Esophagus muscularis mucosa (tissue), 4 donors: ENCODE measurements around the gene FBRS. TPM values are rescaled to one million over a fixed set of nuclear protein-coding genes. Genes with fewer than 3 reads are reported as not detected.
A peak's percentile ranks its signal among the peaks of the same experiment; 100 is the strongest.

Experiments
- DNase-seq: peaks from one replicate; pipeline ENCODE4 v3.0.0-alpha.2; 2017; ENCODE audit errors: extremely low spot score
- H3K27ac ChIP-seq, 4 donors: fragments of 200-600 bp; sonication (generic); replicated peaks in 1 of 4; 1 replicate in 3 of 4; 2 replicates in 1 of 4; pipeline ENCODE4 v1.5.1; 2016 to 2019; ENCODE audit warnings: mild to moderate bottlenecking in 1 of 4
- H3K27me3 ChIP-seq, 4 donors: fragments of 200-600 bp; sonication (generic); one replicate each; pipeline versions ENCODE4 v1.5.1 to v1.6.0; 2016 to 2019
- H3K36me3 ChIP-seq, 4 donors: fragments of 200-600 bp; sonication (generic); one replicate each; pipeline ENCODE4 v1.5.1; 2016 to 2019
- H3K4me1 ChIP-seq, 4 donors: fragments of 200-600 bp; sonication (generic); one replicate each; pipeline ENCODE4 v1.5.1; 2016 to 2019
- H3K4me3 ChIP-seq, 4 donors: fragments of 200-600 bp; sonication (generic); 1 replicate in 2 of 4; 2 replicates in 2 of 4; pipeline ENCODE4 v1.5.1; 2016 to 2019; ENCODE audit warnings: mild to moderate bottlenecking in 4 of 4, moderate library complexity in 1 of 4
- H3K9me3 ChIP-seq, 4 donors: fragments of 200-600 bp; sonication (generic); 1 replicate in 3 of 4; 2 replicates in 1 of 4; pipeline ENCODE4 v1.5.1; 2016 to 2019
- EP300 ChIP-seq: sonication (generic); formaldehyde crosslinking; IDR thresholded peaks from one replicate; pipeline ENCODE4 v1.6.1; 2017; ENCODE audit warnings: antibody characterized with exemption
- POLR2A ChIP-seq: fragments of 450-650 bp; IDR thresholded peaks from one replicate; pipeline ENCODE4 v1.6.1; 2017; ENCODE audit warnings: antibody characterized with exemption, moderate library complexity, mild to moderate bottlenecking, low read depth
- POLR2AphosphoS5 ChIP-seq, 2 donors: sonication (generic); formaldehyde crosslinking; IDR thresholded peaks; one replicate each; pipeline ENCODE4 v1.6.1; 2017; ENCODE audit warnings: antibody characterized with exemption in 2 of 2
- WGBS: methylation state at CpG from one replicate; pipeline ENCODE4 v1.1.5; 2018; 5-methylcytosine and 5-hydroxymethylcytosine counted together
- intact Hi-C: fragments of 100-400 bp; cut with DNase I; formaldehyde crosslinking; loops from one replicate; pipeline ENCODE4 v1.15.1; 2023
- total RNA-seq, 4 donors: library from RNA; depleted of rRNA; stranded (reverse); fragments of >200 nt; gene quantifications; one replicate each; pipeline versions ENCODE4 v1.1.0 to v1.2.1, GENCODE V29; 2016
- TF ChIP-seq, protein P1 (sequence below), 3 experiments: fragments of 200-600 bp in 2 of 3; fragments of 450-650 bp in 1 of 3; sonication (generic) in 2 of 3; IDR thresholded peaks; one replicate each; pipeline ENCODE4 v1.5.1; 2017 to 2019; ENCODE audit warnings: antibody characterized with exemption in 3 of 3, mild to moderate bottlenecking in 2 of 3, moderate library complexity in 1 of 3

The FBRS gene
- total RNA-seq, 4 donors from 2014 or later, result 26.2 to 63.4 (median 37.8) TPM

DNA sequence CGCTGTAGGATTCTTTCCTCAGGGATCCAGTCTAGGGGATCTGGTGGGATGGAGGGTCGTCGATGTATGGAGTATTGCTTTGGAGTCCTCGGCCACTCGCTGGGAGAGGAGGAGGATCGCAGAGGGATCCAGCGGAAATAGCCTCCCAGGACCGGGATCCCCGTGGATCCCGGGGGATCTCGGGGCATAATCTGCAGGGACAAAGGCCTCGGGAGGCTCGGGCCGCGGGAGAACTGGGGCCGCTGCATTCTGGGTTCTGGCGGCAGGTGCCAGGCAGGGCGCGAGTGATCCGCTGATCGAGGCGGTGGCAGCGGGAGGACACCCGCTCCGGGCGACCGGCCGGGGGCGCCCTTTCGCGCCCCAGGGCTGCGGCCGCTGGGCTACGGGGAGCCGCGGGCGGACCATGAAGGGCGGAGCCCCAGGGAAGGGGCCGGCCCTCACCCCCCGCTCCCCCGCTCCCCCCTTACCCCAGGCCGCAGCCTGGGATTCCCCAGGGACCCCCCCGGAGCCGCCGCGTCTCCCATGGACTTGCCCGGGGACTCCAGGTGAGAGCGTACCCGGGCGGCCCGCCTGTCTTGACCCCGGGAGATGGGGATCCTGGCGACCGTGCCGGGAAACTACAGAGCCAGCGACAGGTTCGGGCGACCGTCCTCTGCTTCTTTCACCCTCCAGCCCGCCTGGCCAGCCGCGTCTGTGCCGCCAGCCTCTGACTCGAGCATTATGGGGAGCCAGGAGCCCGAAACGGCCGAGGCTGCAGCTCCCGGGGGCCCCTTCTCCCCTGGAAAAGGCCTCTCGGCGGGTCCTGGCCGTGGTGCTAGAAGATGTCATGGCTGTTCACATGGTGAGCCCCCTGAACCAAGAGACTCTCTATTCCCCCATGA is 6.9 kb upstream of the FBRS start:
- H3K27me3 ChIP-seq, result no peaks in the 10 kb centered on the region
- intact Hi-C loops, result no loop called here

GRCh38 chr16:30652005-30652296 is 6.3 kb upstream of the FBRS start:
- Histone ChIP-seq H3K27me3 (no peaks in the 10 kb centered on the region), H3K9me3 (no peaks in the 10 kb centered on the region), H3K4me1 (peaks cover 20 to 49% (median 45%) of the 10 kb centered on the region in 4 donors), H3K4me3 (peak overlapping the region; percentile 82 to 96 (median 86)), H3K27ac (peak overlapping the region; percentile 95 to 99 (median 97)), H3K36me3 (peaks cover 38 to 48% (median 46%) of the 10 kb centered on the region in 4 donors)
- DNase-seq, result no peak
- no peak for TF ChIP-seq POLR2AphosphoS5 (IDR thresholded peaks at IDR 0.05)
- TF ChIP-seq EP300, result no peak
- TF ChIP-seq, protein P1, sequence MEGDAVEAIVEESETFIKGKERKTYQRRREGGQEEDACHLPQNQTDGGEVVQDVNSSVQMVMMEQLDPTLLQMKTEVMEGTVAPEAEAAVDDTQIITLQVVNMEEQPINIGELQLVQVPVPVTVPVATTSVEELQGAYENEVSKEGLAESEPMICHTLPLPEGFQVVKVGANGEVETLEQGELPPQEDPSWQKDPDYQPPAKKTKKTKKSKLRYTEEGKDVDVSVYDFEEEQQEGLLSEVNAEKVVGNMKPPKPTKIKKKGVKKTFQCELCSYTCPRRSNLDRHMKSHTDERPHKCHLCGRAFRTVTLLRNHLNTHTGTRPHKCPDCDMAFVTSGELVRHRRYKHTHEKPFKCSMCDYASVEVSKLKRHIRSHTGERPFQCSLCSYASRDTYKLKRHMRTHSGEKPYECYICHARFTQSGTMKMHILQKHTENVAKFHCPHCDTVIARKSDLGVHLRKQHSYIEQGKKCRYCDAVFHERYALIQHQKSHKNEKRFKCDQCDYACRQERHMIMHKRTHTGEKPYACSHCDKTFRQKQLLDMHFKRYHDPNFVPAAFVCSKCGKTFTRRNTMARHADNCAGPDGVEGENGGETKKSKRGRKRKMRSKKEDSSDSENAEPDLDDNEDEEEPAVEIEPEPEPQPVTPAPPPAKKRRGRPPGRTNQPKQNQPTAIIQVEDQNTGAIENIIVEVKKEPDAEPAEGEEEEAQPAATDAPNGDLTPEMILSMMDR (IDR thresholded peaks at IDR 0.05), result no peak
- no peak for TF ChIP-seq POLR2A
- intact Hi-C loops, result no loop called here
- WGBS, result 17% methylated on average over 2 of the region's 2 CpGs

More for the DNA sequence above, 6.9 kb upstream of the FBRS start:
- Histone ChIP-seq H3K4me3 (peak overlapping the region; percentile 82 to 96 (median 86)), H3K4me1 (peaks cover 17 to 43% (median 39%) of the 10 kb centered on the region in 4 donors), H3K9me3 (no peaks in the 10 kb centered on the region), H3K36me3 (peaks cover 38 to 42% (median 41%) of the 10 kb centered on the region in 4 donors), H3K27ac (peak overlapping the region; percentile 95 to 99 (median 97))
- no peak for TF ChIP-seq EP300
- peak in 1 of 2 donors; percentile 42 for TF ChIP-seq POLR2AphosphoS5 (IDR thresholded peaks at IDR 0.05)
- TF ChIP-seq, protein P1 (IDR thresholded peaks at IDR 0.05), result peak; percentile 68 to 82 (median 69)
- no peak for TF ChIP-seq POLR2A
- WGBS, result 0% methylated on average over 23 of the region's 71 CpGs
- DNase-seq, result peak; percentile 93

DNA sequence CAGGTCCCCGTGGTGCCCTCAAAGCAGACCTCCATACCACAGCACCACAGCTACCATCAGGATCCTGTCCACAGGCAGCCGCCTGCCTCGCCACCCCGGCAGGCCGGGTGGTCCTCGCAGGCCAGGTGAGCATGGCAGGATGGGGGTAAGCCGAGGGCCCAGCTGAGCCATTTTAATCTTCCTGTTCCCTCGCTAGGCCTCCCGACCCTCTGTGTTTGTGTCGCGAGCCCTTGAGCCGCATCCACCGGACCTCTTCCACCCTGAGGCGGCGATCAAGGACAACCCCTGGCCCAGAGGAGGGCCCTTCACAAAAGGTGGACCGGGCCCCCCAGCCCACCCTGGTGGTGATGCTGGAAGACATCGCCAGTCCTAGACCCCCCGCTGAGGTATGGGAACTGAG is 5.5 kb upstream of the FBRS start:
- intact Hi-C loops, result no loop called here
- Histone ChIP-seq H3K4me3 (no peak overlapping the region), H3K9me3 (no peaks in the 10 kb centered on the region), H3K4me1 (peaks cover 27 to 57% (median 53%) of the 10 kb centered on the region in 4 donors), H3K36me3 (peaks cover 38 to 50% (median 46%) of the 10 kb centered on the region in 4 donors), H3K27ac (peak overlapping the region; percentile 95 to 99 (median 97)), H3K27me3 (no peaks in the 10 kb centered on the region)
- 94% methylated on average over 18 of the region's 18 CpGs for WGBS
- no peak for DNase-seq
- TF ChIP-seq POLR2A (no peak), POLR2AphosphoS5 (IDR thresholded peaks at IDR 0.05) (no peak), EP300 (no peak)
- TF ChIP-seq, protein P1 (IDR thresholded peaks at IDR 0.05), result no peak

- intact Hi-C loops, result no loop called here
- no peak for DNase-seq
- peaks cover 25 to 53% (median 48%) of the 10 kb centered on the region in 4 donors for H3K4me1 ChIP-seq
- 90% methylated on average over 18 of the region's 18 CpGs for WGBS
- H3K9me3 ChIP-seq, result no peaks in the 10 kb centered on the region
- peak overlapping the region in 1 of 4 donors; percentile 7 for H3K27ac ChIP-seq
- H3K27me3 ChIP-seq, result no peaks in the 10 kb centered on the region
- peaks cover 38 to 50% (median 46%) of the 10 kb centered on the region in 4 donors for H3K36me3 ChIP-seq
- TF ChIP-seq EP300 (no peak), POLR2AphosphoS5 (IDR thresholded peaks at IDR 0.05) (no peak), POLR2A (no peak)
- TF ChIP-seq, protein P1 (IDR thresholded peaks at IDR 0.05), result no peak
- no peak overlapping the region for H3K4me3 ChIP-seq
These were observed 3.4 kb upstream of the FBRS start for GRCh38 chr16:30654856-30655255.
